HepG2 (cell line): ENCODE results near the gene DUS1L. TPM values are rescaled to one million over a fixed set of nuclear protein-coding genes. Genes with fewer than 3 reads are reported as not detected.

Experiments
- AGO1 ChIP-seq: fragments of 200-400 bp; formaldehyde crosslinking; IDR thresholded peaks from 2 replicates; pipeline ENCODE4 v1.6.1; 2017; ENCODE audit warnings: mild to moderate bottlenecking, low read depth, low read length, moderate library complexity; ENCODE audit not compliant: poor library complexity, severe bottlenecking
- BHLHE40 ChIP-seq: IDR thresholded peaks from 2 replicates; pipeline ENCODE4 v1.6.1; 2011; ENCODE audit warnings: low read length, improper control_type of control experiment
- ISL2 ChIP-seq: sonication (generic); formaldehyde crosslinking; IDR thresholded peaks from 2 replicates; pipeline ENCODE4 v1.5.0; 2020; ENCODE audit warnings: missing genetic modification reagents
- MTA1 ChIP-seq: sonication (generic); formaldehyde crosslinking; IDR thresholded peaks from 2 replicates; pipeline ENCODE4 v1.4.0; 2020; ENCODE audit warnings: missing genetic modification reagents, mild to moderate bottlenecking, borderline replicate concordance
- NR2F1 ChIP-seq, 2 experiments: fragments of 450-650 bp in 1 of 2; formaldehyde crosslinking in 1 of 2; IDR thresholded peaks; 2 replicates each; pipeline versions ENCODE4 v1.5.0 to v1.6.1; 2016 to 2020; ENCODE audit warnings: mild to moderate bottlenecking in 1 of 2, missing compliant biosample characterization in 1 of 2, missing genetic modification reagents in 1 of 2, moderate library complexity in 1 of 2
- POLR2A ChIP-seq, 2 experiments: IDR thresholded peaks; 2 replicates each; pipeline ENCODE4 v1.6.1; 2011; ENCODE audit warnings: low read depth in 2 of 2, low read length in 2 of 2, mild to moderate bottlenecking in 1 of 2, moderate library complexity in 1 of 2; ENCODE audit not compliant: insufficient read depth in 1 of 2
- SOX6 ChIP-seq, 2 experiments: fragments of 450-650 bp in 1 of 2; sonication (generic) in 1 of 2; formaldehyde crosslinking in 1 of 2; IDR thresholded peaks; 2 replicates each; pipeline versions ENCODE4 v1.4.0 to v1.6.1; 2017 to 2020; ENCODE audit warnings: antibody characterized with exemption in 1 of 2, mild to moderate bottlenecking in 1 of 2, missing genetic modification reagents in 1 of 2
- TCF7 ChIP-seq: sonication (generic); IDR thresholded peaks from 2 replicates; pipeline ENCODE4 v1.6.1; 2016; ENCODE audit warnings: antibody characterized with exemption, low read depth
- ZNF549 ChIP-seq: sonication (generic); formaldehyde crosslinking; IDR thresholded peaks from 2 replicates; pipeline ENCODE4 v1.5.0; 2020; ENCODE audit warnings: missing genetic modification reagents
- ZNF570 ChIP-seq: sonication (generic); formaldehyde crosslinking; IDR thresholded peaks from 2 replicates; pipeline ENCODE4 v1.4.0; 2020; ENCODE audit warnings: mild to moderate bottlenecking, missing genetic modification reagents, borderline replicate concordance
- polyA plus RNA-seq, 8 experiments: library from polyadenylated mRNA; depleted of rRNA in 3 of 8; stranded (reverse) in 7 of 8; unstranded in 1 of 8; fragments of >200 nt; fragmentation: Illumina TruSeq in 4 of 8; extraction: Trizol in 4 of 8; gene quantifications; 2 replicates each; pipeline versions ENCODE4 v1.2.1 to v1.2.3, GENCODE V29; 2011 to 2016; ENCODE audit warnings: low read depth in 4 of 8, missing spikeins in 1 of 8, mixed read lengths in 1 of 8; ENCODE audit not compliant: insufficient read depth in 1 of 8
- total RNA-seq, 5 experiments: library from RNA; depleted of rRNA; stranded (reverse); fragments of >200 nt; fragmentation: Illumina TruSeq; extraction: Trizol; gene quantifications; 2 replicates each; pipeline ENCODE4 v1.2.3, GENCODE V29; 2016; ENCODE audit warnings: low read depth in 1 of 5
- TF ChIP-seq, protein P1 (sequence below): IDR thresholded peaks from 2 replicates; pipeline ENCODE4 v1.4.0; 2020; ENCODE audit warnings: mild to moderate bottlenecking, missing genetic modification reagents

DUS1L gene
- total and polyA plus RNA-seq, 2 of the 13 experiments (the other 11 are each of a cell fraction or from before 2014, with no cell fraction given) = 81.0 to 109 TPM

DNA sequence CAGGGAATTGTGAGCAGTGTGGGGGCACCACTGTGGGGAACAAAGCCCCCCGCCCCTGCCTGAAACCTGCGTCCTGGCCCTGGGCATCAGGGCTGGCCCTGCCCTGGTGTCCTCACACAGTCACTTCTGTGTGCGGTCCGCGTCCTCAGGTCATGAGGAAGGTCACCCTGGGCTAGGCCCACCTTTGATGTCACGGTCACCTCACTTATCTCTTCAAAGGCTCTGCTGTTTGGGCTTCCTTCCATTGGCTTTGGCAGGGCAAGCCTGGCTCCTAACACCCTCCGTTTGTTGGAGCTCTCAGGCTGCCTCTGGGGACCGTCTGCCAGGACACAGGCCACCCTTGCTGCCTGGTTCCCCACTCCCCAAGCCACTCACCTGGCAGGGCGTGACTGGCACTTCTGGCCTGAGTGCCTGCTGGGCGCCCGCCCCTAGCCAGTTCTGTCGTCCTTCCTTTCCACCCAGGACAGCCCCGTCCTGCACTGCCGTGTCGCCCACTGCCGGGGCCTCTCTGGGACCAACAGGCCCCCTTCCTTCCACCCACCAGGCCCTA lies 51.8 kb downstream of the DUS1L start (continued):
- TF ChIP-seq, protein P1, sequence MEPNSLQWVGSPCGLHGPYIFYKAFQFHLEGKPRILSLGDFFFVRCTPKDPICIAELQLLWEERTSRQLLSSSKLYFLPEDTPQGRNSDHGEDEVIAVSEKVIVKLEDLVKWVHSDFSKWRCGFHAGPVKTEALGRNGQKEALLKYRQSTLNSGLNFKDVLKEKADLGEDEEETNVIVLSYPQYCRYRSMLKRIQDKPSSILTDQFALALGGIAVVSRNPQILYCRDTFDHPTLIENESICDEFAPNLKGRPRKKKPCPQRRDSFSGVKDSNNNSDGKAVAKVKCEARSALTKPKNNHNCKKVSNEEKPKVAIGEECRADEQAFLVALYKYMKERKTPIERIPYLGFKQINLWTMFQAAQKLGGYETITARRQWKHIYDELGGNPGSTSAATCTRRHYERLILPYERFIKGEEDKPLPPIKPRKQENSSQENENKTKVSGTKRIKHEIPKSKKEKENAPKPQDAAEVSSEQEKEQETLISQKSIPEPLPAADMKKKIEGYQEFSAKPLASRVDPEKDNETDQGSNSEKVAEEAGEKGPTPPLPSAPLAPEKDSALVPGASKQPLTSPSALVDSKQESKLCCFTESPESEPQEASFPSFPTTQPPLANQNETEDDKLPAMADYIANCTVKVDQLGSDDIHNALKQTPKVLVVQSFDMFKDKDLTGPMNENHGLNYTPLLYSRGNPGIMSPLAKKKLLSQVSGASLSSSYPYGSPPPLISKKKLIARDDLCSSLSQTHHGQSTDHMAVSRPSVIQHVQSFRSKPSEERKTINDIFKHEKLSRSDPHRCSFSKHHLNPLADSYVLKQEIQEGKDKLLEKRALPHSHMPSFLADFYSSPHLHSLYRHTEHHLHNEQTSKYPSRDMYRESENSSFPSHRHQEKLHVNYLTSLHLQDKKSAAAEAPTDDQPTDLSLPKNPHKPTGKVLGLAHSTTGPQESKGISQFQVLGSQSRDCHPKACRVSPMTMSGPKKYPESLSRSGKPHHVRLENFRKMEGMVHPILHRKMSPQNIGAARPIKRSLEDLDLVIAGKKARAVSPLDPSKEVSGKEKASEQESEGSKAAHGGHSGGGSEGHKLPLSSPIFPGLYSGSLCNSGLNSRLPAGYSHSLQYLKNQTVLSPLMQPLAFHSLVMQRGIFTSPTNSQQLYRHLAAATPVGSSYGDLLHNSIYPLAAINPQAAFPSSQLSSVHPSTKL = peak; percentile 60
- TF ChIP-seq MTA1 (peak; percentile 74; the same call in 1 of the 2 replicates), ISL2 (peak; percentile 45; the same call in 1 of the 2 replicates), BHLHE40 (no peak; the same call in 1 of the 2 replicates), SOX6 (IDR thresholded peaks at IDR 0.05) (no peak), SOX6 (CRISPR knock-in tag; IDR thresholded peaks at IDR 0.05) (peak; percentile 49), ZNF549 (CRISPR knock-in tag) (no peak), NR2F1 (CRISPR knock-in tag; IDR thresholded peaks at IDR 0.05) (no peak), AGO1 (peak; percentile 83), TCF7 (peak; percentile 93), POLR2A (IDR thresholded peaks at IDR 0.05; ENCODE audit: insufficient read depth in 1 of 2, low read depth in 2 of 2, low read length in 2 of 2) (no peak), ZNF570 (CRISPR knock-in tag) (no peak)
- TF ChIP-seq, all 625 proteins: peak for 83
